SH-SY5Y (cell line): Measurements from ENCODE around the gene TPGS1.

ENCODE experiments used
- GATA2 ChIP-seq: IDR thresholded peaks from 2 replicates; pipeline ENCODE4 v1.6.1; 2011; ENCODE audit warnings: mild to moderate bottlenecking, low read depth, low read length
- GATA3 ChIP-seq: IDR thresholded peaks from 2 replicates; pipeline ENCODE4 v1.6.1; 2011; ENCODE audit warnings: low read depth, mild to moderate bottlenecking, low read length, moderate library complexity

GRCh38 chr19:488505-489417 is 18.5 kb upstream of the TPGS1 start:
- TF ChIP-seq GATA2 (no peak), GATA3 (no peak)
